ENCODE results near the gene RNF149. TPM values are rescaled to one million over a fixed set of nuclear protein-coding genes. Genes with fewer than 3 reads are reported as not detected.
A peak's percentile ranks its signal among the peaks of the same experiment; 100 is the strongest.
"Not testable (repeated sequence)": the region's sequence is repeated elsewhere in the genome, so short reads cannot be mapped to it uniquely, and the experiment has no call there.

Gene RNF149
- total RNA-seq, 1 donor from 2014 or later: 47.0 TPM

DNA sequence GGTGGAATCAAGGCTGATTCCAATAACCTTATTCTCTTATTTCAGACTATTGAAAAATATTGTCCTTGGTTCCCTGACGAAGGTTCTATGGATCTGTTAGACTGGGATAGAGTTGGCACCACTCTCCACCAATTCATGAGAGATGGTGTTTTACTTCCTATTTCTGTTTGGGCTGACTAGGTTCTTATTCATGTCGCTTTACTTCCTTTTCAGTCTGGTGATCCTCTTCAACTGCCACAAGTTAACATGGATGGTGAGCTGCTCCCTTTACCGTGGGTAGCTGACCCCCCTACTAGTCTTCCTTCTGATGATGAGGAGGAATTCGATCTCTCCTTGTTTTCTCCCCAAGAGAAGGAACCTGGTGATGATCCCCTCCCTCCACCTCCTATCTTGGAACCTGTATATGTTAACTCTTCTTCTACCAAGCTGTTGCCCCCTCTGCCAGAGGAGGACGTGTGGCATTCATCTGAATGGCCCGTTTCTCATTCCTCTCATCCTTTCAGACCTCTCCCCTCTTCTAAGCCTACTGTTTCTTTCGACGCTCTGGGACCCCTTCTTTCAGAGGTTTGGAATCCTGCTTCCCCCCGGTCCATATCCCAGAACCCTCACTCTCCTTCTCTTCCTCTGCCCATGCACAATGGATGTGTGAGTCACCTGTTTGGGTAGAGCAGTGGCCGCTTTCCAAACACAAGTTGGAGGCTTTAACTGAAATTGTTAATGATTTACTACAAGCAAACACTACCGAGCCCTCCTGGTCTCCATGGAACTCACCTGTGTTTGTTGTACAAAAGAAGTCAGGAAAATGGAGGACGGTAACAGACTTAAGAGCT, 69.4 kb downstream of the RNF149 start:
- peaks cover 39% of the 10 kb centered on the region for H3K4me1 Mint-ChIP-seq (ENCODE audit: unreplicated experiment)
- H3K9me3 Mint-ChIP-seq: peaks cover 13% of the 10 kb centered on the region
- peak overlapping the region; percentile 76 for H3K4me3 Mint-ChIP-seq
- TF ChIP-seq, protein P1, sequence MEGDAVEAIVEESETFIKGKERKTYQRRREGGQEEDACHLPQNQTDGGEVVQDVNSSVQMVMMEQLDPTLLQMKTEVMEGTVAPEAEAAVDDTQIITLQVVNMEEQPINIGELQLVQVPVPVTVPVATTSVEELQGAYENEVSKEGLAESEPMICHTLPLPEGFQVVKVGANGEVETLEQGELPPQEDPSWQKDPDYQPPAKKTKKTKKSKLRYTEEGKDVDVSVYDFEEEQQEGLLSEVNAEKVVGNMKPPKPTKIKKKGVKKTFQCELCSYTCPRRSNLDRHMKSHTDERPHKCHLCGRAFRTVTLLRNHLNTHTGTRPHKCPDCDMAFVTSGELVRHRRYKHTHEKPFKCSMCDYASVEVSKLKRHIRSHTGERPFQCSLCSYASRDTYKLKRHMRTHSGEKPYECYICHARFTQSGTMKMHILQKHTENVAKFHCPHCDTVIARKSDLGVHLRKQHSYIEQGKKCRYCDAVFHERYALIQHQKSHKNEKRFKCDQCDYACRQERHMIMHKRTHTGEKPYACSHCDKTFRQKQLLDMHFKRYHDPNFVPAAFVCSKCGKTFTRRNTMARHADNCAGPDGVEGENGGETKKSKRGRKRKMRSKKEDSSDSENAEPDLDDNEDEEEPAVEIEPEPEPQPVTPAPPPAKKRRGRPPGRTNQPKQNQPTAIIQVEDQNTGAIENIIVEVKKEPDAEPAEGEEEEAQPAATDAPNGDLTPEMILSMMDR (conservative IDR thresholded peaks at IDR 0.05): no peak
- DNase-seq (ENCODE audit: extremely low spot score, unreplicated experiment): no peak
- peaks cover 3% of the 10 kb centered on the region for H3K36me3 Mint-ChIP-seq
- H3K27me3 Mint-ChIP-seq: no peaks in the 10 kb centered on the region
- H3K27ac Mint-ChIP-seq: peak overlapping the region; percentile 89

DNA sequence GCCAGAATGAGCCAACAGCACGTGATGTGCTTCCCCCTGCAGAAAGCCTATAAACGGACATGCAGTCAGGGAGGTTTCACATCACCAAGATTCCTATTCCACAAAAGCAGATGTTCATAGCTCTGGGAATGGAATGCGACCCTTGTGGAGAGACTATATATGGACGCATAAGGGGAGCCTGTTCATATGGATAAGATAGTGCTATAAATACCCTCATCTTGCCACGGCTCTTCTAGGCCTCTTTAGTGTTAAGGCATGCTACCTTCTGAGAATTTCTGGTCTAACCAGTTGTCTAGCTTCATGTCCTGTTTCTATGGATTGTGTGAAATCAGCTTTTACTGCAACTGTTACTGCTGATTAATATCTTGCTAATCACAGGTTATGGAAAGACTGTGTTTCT, 70.6 kb downstream of the RNF149 start:
- H3K9me3 Mint-ChIP-seq: peaks cover 14% of the 10 kb centered on the region
- not testable (repeated sequence) for H3K36me3 Mint-ChIP-seq; H3K27me3 Mint-ChIP-seq; DNase-seq (ENCODE audit: extremely low spot score, unreplicated experiment)
- peak overlapping the region; percentile 89 for H3K27ac Mint-ChIP-seq
- H3K4me3 Mint-ChIP-seq: peak overlapping the region; percentile 76
- peaks cover 37% of the 10 kb centered on the region for H3K4me1 Mint-ChIP-seq (ENCODE audit: unreplicated experiment)

DNA sequence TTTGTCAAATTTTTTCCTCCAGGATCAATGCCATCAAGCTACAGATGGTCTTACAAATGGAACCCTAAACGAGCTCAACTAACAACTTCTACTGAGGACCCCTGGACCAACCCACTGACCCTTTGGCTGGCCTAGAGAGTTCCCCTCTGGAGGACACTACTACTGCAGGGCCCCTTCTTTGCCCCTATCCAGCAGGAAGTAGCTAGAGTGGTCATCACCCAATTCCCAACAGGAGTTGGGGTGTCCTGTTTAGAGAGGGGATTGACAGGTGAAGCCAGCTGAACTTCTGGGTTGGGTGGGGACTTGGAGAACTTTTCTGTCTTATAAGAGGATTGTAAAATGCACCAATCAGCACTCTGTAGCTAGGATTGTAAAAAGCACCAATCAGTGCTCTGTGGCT, 72.5 kb downstream of the RNF149 start:
- H3K27ac Mint-ChIP-seq; H3K36me3 Mint-ChIP-seq; H3K27me3 Mint-ChIP-seq; DNase-seq (ENCODE audit: extremely low spot score, unreplicated experiment); H3K4me3 Mint-ChIP-seq: not testable (repeated sequence)
- Mint-ChIP-seq H3K4me1 (ENCODE audit: unreplicated experiment) (peaks cover 28% of the 10 kb centered on the region), H3K9me3 (peaks cover 14% of the 10 kb centered on the region)

DNA sequence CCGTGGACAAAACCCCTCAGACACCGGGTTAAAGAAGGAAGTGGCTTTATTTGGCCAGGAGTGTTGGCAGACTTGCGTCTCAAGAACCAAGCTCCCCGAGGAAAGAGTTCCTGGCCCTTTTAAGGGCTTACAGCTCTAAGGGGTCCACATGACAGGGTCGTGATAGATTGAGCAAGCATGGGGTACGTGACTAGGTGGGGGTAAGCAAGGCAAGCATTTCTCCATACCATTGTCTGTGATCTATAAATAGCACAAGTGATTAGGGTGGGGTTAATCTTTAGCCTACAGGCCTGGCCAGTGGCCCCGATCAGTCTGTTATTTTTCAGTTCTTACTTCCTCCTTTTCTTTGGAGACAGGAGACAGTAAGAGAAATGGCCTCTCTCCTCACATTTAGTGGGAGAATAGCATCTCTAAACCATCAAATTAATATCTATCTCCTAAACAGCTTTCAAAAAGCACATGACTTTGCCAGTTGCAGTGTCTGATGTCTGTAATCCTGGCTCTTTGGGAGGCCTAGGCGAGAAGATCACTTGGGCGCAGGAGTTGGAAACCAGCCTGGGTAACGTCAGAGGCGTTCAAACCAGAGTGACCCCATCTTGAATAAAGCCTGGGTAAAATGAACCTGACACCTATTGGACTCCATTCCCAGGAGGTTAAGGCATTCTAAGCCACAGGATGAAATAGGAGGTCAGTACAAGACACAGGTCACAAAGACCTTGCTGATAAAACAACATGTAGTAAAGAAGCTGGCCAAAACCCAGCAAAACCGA, 74.1 kb downstream of the RNF149 start:
- no peak overlapping the region for H3K4me3 Mint-ChIP-seq
- H3K27me3 Mint-ChIP-seq: no peaks in the 10 kb centered on the region
- no peak for DNase-seq (ENCODE audit: extremely low spot score, unreplicated experiment)
- peak overlapping the region; percentile 53 for H3K27ac Mint-ChIP-seq
- H3K9me3 Mint-ChIP-seq: peaks cover 12% of the 10 kb centered on the region
- H3K36me3 Mint-ChIP-seq: peaks cover 2% of the 10 kb centered on the region
- peaks cover 15% of the 10 kb centered on the region for H3K4me1 Mint-ChIP-seq (ENCODE audit: unreplicated experiment)
- TF ChIP-seq, protein P1 (conservative IDR thresholded peaks at IDR 0.05): no peak

DNA sequence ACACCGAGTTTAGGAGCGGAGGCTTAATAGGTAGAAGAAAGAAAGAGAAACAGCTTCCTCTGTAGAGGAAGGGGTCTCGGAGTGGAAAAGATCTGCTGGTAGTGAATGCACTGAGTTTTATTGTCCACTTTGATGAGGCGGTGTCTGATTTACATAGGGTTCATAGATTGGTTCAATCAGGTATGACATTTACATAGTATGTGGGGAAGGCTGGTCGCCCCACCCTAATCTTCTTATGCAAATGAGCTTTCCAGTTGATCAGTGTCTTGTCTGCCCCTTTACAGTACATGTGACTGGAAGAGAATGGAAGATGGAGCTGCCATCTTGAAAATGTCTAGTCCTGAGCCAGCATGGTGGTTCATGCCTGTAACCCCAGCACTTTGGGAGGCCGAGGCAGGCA, 75.7 kb downstream of the RNF149 start:
- Mint-ChIP-seq H3K27me3 (no peaks in the 10 kb centered on the region), H3K9me3 (peaks cover 5% of the 10 kb centered on the region), H3K27ac (no peak overlapping the region), H3K36me3 (no peaks in the 10 kb centered on the region), H3K4me3 (no peak overlapping the region), H3K4me1 (ENCODE audit: unreplicated experiment) (peaks cover 1% of the 10 kb centered on the region)
- TF ChIP-seq, protein P1 (conservative IDR thresholded peaks at IDR 0.05): no peak
- DNase-seq (ENCODE audit: extremely low spot score, unreplicated experiment): no peak

DNA sequence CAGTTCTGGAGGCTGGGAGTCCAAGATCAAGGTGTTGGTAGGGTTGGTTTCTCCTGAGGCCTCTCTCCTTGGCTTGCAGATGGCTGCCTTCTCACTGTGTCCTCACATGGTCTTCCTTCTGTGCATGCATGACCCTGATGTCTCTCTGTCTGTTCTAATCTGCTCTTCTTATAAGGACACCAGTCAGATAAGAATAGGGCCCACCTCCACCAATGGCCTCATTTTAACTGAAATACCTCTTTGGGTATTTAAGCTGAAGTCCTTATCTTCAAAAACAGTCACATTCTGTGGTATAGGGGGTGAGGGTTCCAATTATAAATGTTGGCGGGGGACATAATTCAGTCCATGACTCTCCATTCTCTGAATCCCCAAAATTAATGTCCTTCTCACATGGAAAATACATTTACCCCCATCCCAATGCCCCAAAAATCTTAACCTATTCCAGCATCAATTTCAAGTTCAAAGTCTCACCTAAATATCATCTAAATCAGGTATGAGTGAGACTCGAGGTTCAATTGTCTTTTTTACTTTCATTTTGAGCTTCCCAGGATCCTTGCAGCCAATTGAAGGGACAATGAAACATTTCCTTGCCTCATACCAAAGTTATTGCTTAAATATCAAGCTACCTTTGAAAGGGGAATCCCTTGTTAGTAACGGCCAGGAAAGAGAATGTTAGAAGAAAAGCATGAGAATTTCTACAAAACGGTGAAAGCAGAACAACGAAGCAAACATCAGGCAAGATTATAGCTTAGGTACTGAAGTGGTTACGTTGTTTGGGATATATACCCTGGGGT, 76.4 kb downstream of the RNF149 start:
- Mint-ChIP-seq H3K4me3 (no peak overlapping the region), H3K27me3 (no peaks in the 10 kb centered on the region), H3K36me3 (no peaks in the 10 kb centered on the region), H3K9me3 (peaks cover 5% of the 10 kb centered on the region), H3K27ac (no peak overlapping the region), H3K4me1 (ENCODE audit: unreplicated experiment) (no peaks in the 10 kb centered on the region)
- DNase-seq (ENCODE audit: extremely low spot score, unreplicated experiment): no peak
- TF ChIP-seq, protein P1 (conservative IDR thresholded peaks at IDR 0.05): no peak
